ENCODE results near the gene ITSN2.

DNA sequence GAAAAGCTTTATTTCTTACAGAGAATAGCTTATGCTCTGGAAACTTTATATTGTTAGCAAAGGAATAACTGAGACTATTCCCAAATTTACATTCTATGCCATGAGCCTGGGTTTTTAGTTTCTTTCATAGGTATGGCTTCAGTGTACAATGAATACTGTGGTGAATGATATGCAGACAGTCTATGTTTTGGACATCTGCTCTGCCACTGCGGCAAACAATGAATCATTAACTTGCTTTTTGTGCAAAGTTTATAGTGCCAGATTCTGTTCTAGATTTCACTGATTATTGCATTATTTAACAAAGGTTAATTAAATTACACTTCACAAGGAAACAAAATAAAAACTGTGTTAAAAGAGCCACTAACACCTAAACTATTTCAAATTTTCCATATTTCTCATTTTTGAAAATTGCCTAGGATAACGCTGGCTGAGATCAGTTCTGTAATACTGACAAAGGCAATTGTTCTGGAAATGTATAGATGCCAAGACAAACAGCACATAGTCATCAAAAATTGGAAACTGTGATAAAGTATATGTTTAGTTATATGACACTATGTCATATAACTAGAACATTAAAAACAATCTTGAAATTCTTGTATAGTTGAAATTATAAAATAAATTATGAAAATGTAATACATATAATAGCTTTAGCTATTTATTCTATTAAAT, 74.7 kb downstream of the ITSN2 start:
- no peak for TF ChIP-seq POLR2A (IDR thresholded peaks at IDR 0.05)
- TF ChIP-seq, protein P1, sequence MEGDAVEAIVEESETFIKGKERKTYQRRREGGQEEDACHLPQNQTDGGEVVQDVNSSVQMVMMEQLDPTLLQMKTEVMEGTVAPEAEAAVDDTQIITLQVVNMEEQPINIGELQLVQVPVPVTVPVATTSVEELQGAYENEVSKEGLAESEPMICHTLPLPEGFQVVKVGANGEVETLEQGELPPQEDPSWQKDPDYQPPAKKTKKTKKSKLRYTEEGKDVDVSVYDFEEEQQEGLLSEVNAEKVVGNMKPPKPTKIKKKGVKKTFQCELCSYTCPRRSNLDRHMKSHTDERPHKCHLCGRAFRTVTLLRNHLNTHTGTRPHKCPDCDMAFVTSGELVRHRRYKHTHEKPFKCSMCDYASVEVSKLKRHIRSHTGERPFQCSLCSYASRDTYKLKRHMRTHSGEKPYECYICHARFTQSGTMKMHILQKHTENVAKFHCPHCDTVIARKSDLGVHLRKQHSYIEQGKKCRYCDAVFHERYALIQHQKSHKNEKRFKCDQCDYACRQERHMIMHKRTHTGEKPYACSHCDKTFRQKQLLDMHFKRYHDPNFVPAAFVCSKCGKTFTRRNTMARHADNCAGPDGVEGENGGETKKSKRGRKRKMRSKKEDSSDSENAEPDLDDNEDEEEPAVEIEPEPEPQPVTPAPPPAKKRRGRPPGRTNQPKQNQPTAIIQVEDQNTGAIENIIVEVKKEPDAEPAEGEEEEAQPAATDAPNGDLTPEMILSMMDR (IDR thresholded peaks at IDR 0.05), result no peak
